Lung (tissue), 16 donors: ENCODE data around the gene PRR12. TPM values are rescaled to one million over a fixed set of nuclear protein-coding genes. Genes with fewer than 3 reads are reported as not detected.

Experiments
- ATAC-seq: fragments of 200-7000 bp; cut with Tn5 transposase; one replicate; pipeline ENCODE4 v1.9.1; 2020; ENCODE audit warnings: moderate number of reproducible peaks; ENCODE audit not compliant: insufficient read depth, low FRiP score
- DNase-seq, 3 donors: peaks; one replicate each; pipeline ENCODE4 v3.0.0-alpha.2; 2013 to 2017
- H3K27ac ChIP-seq, 2 donors: one replicate each; pipeline ENCODE4 v1.5.1; 2013; ENCODE audit warnings: mild to moderate bottlenecking in 2 of 2, moderate library complexity in 2 of 2, control low read depth in 1 of 2, inconsistent platforms in 1 of 2, low read depth in 1 of 2, low read length in 1 of 2
- H3K27me3 ChIP-seq, 3 donors: one replicate each; pipeline ENCODE4 v1.5.1; 2013; ENCODE audit warnings: low read length in 2 of 3; ENCODE audit not compliant: control insufficient read depth in 3 of 3, insufficient read depth in 3 of 3
- H3K36me3 ChIP-seq, 4 donors: one replicate each; pipeline ENCODE4 v1.5.1; 2013; ENCODE audit warnings: low read length in 4 of 4, mild to moderate bottlenecking in 1 of 4, moderate library complexity in 1 of 4; ENCODE audit not compliant: control insufficient read depth in 4 of 4, insufficient read depth in 4 of 4
- H3K4me1 ChIP-seq, 5 donors: one replicate each; pipeline ENCODE4 v1.5.1; 2013; ENCODE audit warnings: low read length in 5 of 5, mild to moderate bottlenecking in 2 of 5, moderate library complexity in 1 of 5; ENCODE audit not compliant: control insufficient read depth in 5 of 5, insufficient read depth in 5 of 5
- H3K4me3 ChIP-seq: one replicate; pipeline ENCODE4 v1.5.1; 2013; ENCODE audit warnings: mild to moderate bottlenecking, control low read depth, moderate library complexity
- H3K9ac ChIP-seq, 2 donors: one replicate each; pipeline ENCODE4 v1.5.1; 2013; ENCODE audit warnings: low read length in 2 of 2, control low read depth in 1 of 2; ENCODE audit not compliant: insufficient read depth in 1 of 2
- H3K9me3 ChIP-seq, 4 donors: one replicate each; pipeline ENCODE4 v1.5.1; 2013; ENCODE audit warnings: low read length in 3 of 4, mild to moderate bottlenecking in 1 of 4, moderate library complexity in 1 of 4; ENCODE audit not compliant: control insufficient read depth in 4 of 4, insufficient read depth in 3 of 4
- CTCF ChIP-seq: IDR thresholded peaks from 2 replicates; pipeline ENCODE4 v1.5.1; 2012; ENCODE audit warnings: mild to moderate bottlenecking; ENCODE audit errors: control extremely low read depth, extremely low read depth
- WGBS, 2 donors: extraction: QIAGEN DNeasy Blood & Tissue Kit; methylation state at CpG; one replicate each; pipeline ENCODE4 v1.1.7; 2013; 5-methylcytosine and 5-hydroxymethylcytosine counted together
- long read RNA-seq, 5 donors: transcript quantifications; one replicate each; lab custom pipeline, GENCODE V29; 2026
- polyA plus RNA-seq, 2 donors: library from polyadenylated mRNA; stranded (reverse); fragments of 200-250 nt; gene quantifications; one replicate each; pipeline ENCODE4 v1.2.1, GENCODE V29; 2013
- total RNA-seq, 2 donors: library from RNA; depleted of rRNA in 1 of 2; stranded (reverse); fragments of >200 nt in 1 of 2; gene quantifications; one replicate each; pipeline ENCODE4 v1.2.1, GENCODE V29; 2014 to 2021
- donor health status: control.
- donor health status: control.
- donor health status: Bipolar disorder and iron deficiency.
- donor health status: healthy.
- donor health status: DM: yes; HTN: yes; CAD: no.

The PRR12 gene
- total RNA-seq = 10 to 100 TPM; 18.0 to 32.4 TPM
- polyA plus RNA-seq = 10 to 100 TPM in 1 of 2 donors, 1 to 10 TPM in 1; 7.6 to 15.5 TPM
- long read RNA-seq, donor 1, partial matches to known transcripts = 68 of 68 reads
- long read RNA-seq, donor 1, other reads (novel, unspliced or antisense) = 0 of 68 reads
- long read RNA-seq, donor 2, partial matches to known transcripts = 6 of 6 reads
- long read RNA-seq, donor 2, other reads (novel, unspliced or antisense) = 0 of 6 reads
- long read RNA-seq, donor 3, partial matches to known transcripts = 27 of 27 reads
- long read RNA-seq, donor 3, other reads (novel, unspliced or antisense) = 0 of 27 reads
- long read RNA-seq, donor 4, partial matches to known transcripts = 10 of 10 reads
- long read RNA-seq, donor 4, other reads (novel, unspliced or antisense) = 0 of 10 reads
- long read RNA-seq, donor 5, partial matches to known transcripts = 34 of 34 reads
- long read RNA-seq, donor 5, other reads (novel, unspliced or antisense) = 0 of 34 reads

- ATAC-seq (peak; percentile 27), DNase-seq (peak; percentile 87 to 91 (median 90))
- Histone ChIP-seq H3K9ac (peak within 1 kb of the TSS; percentile 11 to 42), H3K4me1 (peaks cover 0 to 18% (median 3%) of the 10 kb centered on the region in 5 donors), H3K4me3 (peak within 1 kb of the TSS; percentile 70), H3K27ac (peak within 1 kb of the TSS; percentile 90 to 99), H3K9me3 (no peaks in the 10 kb centered on the region), H3K36me3 (peaks cover 0 to 20% (median 10%) of the 10 kb centered on the region in 4 donors), H3K27me3 (no peaks in the 10 kb centered on the region)
- 0 to 1% methylated on average over 19 to 56 of the region's 66 CpGs for WGBS, 2 donors
- no peak for TF ChIP-seq CTCF
Measured at GRCh38 chr19:49590971-49591730, at the start of gene PRR12. TSS of gene PRR12 (plus strand) at chr19:49591182. CDS start at chr19:49591655, 473 bp downstream.

- no peak for ATAC-seq
- WGBS, 2 donors = 91 to 94% methylated on average over 6 of the region's 6 CpGs
- H3K36me3 ChIP-seq = peaks cover 0 to 18% (median 12%) of the 10 kb centered on the region in 4 donors
Measured at GRCh38 chr19:49541914-49542313, 49.1 kb upstream of the PRR12 start.

GRCh38 chr19:49542446-49542845, 48.5 kb upstream of the PRR12 start:
- no peak overlapping the region for H3K27ac ChIP-seq
- WGBS, 2 donors = 91 to 94% methylated on average over 16 of the region's 16 CpGs
- H3K27me3 ChIP-seq = no peaks in the 10 kb centered on the region
- H3K4me3 ChIP-seq = no peak overlapping the region
- peaks cover 0 to 14% (median 9%) of the 10 kb centered on the region in 4 donors for H3K36me3 ChIP-seq
- no peaks in the 10 kb centered on the region for H3K9me3 ChIP-seq
- peaks cover 0 to 3% (median 0%) of the 10 kb centered on the region in 5 donors for H3K4me1 ChIP-seq
- no peak for DNase-seq
- peak; percentile 34 for ATAC-seq
- no peak overlapping the region for H3K9ac ChIP-seq
- TF ChIP-seq CTCF = no peak

More at GRCh38 chr19:49541914-49542313, 49.1 kb upstream of the PRR12 start:
- Histone ChIP-seq H3K27me3 (no peaks in the 10 kb centered on the region), H3K9ac (no peak overlapping the region), H3K9me3 (no peaks in the 10 kb centered on the region), H3K4me1 (peaks cover 0 to 3% (median 0%) of the 10 kb centered on the region in 5 donors), H3K4me3 (no peak overlapping the region), H3K27ac (no peak overlapping the region)
- DNase-seq = no peak
- no peak for TF ChIP-seq CTCF
